ENCODE measurements around the gene PSMD1. TPM values are rescaled to one million over a fixed set of nuclear protein-coding genes. Genes with fewer than 3 reads are reported as not detected.

The PSMD1 gene
- total RNA-seq, 2 experiments from 2014 or later: 27.9 to 31.3 TPM

DNA sequence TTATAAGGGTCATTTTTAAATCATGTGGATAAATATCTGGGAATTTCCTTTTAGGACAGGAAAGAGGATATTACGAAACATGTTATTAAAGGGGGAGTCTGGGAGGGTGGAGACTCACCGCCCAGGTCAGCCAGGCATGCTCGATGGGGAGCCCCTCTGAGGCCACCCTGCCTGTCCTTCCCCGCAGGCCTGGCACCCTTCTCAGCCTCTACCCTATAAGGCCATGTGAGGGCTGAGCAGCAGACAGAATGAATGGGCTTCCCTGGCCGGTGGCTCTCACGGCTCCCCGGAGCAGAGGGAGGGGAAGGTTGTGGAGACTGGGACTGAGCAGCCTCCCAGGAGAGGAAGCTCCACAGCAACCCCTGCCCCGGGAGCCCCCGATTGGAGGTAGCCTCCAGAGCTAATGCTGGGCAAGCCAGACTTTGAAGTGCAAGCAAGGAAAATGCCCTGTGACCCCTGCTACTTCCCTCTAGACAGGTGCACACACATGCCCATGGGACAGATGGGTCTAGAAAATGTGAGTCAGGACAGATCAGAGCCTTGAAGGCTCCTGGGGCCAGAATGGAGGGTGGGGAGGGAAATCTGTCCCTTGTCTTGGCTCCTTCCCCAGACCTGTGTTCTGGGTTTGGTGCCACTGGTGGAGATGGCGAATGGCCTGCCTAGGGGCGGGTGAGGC, 128.5 kb downstream of the PSMD1 start:
- Mint-ChIP-seq H3K27ac (no peak overlapping the region), H3K27me3 (peaks cover 18% of the 10 kb centered on the region), H3K4me3 (no peak overlapping the region), H3K9me3 (no peaks in the 10 kb centered on the region), H3K4me1 (ENCODE audit: low read depth) (peaks cover 1% of the 10 kb centered on the region), H3K36me3 (ENCODE audit: low read depth) (no peaks in the 10 kb centered on the region)
- Histone ChIP-seq H3K9me3 (ENCODE audit: control insufficient read depth in 1 of 2, insufficient read depth in 1 of 2, low read length in 2 of 2) (peaks cover 0 to under 1% of the 10 kb centered on the region in 2 experiments), H3K27me3 (ENCODE audit: control insufficient read depth in 1 of 2, insufficient read depth in 2 of 2, low read length in 2 of 2) (peaks cover 8 to 19% of the 10 kb centered on the region in 2 experiments), H3K27ac (ENCODE audit: low read depth in 1 of 2, low read length in 2 of 2) (no peak overlapping the region), H3K4me3 (ENCODE audit: low read length) (no peak overlapping the region), H3K4me1 (ENCODE audit: insufficient read depth, low read length) (no peaks in the 10 kb centered on the region), H3K36me3 (ENCODE audit: insufficient read depth, low read length) (no peaks in the 10 kb centered on the region)
- ChIA-PET CTCF (no interaction called here), POLR2A (no interaction called here)
- DNase-seq (no peak), ATAC-seq (ENCODE audit: poor library complexity) (no peak)
- TF ChIP-seq CTCF (IDR thresholded peaks at IDR 0.05): no peak
- intact Hi-C loops (cut with DNase I, micrococcal nuclease): no loop called here

GRCh38 chr2:231185886-231186285, 129.2 kb downstream of the PSMD1 start:
- peaks cover 1% of the 10 kb centered on the region for H3K4me1 ChIP-seq (ENCODE audit: insufficient read depth, low read length)
- Mint-ChIP-seq H3K27ac (no peak overlapping the region), H3K27me3 (peaks cover 18% of the 10 kb centered on the region), H3K36me3 (ENCODE audit: low read depth) (no peaks in the 10 kb centered on the region), H3K9me3 (no peaks in the 10 kb centered on the region), H3K4me3 (no peak overlapping the region), H3K4me1 (ENCODE audit: low read depth) (no peaks in the 10 kb centered on the region)
- H3K4me3 ChIP-seq (ENCODE audit: low read length): no peak overlapping the region
- POLR2A ChIA-PET: no interaction called here
- no peak overlapping the region for H3K27ac ChIP-seq (ENCODE audit: low read depth in 1 of 2, low read length in 2 of 2)
- intact Hi-C loops (cut with DNase I, micrococcal nuclease): no loop called here
- CTCF ChIA-PET: no interaction called here
- no peak for TF ChIP-seq CTCF (IDR thresholded peaks at IDR 0.05)
- H3K36me3 ChIP-seq (ENCODE audit: insufficient read depth, low read length): no peaks in the 10 kb centered on the region
- H3K27me3 ChIP-seq (ENCODE audit: control insufficient read depth in 1 of 2, insufficient read depth in 2 of 2, low read length in 2 of 2): peaks cover 14 to 23% of the 10 kb centered on the region in 2 experiments
- peaks cover 0 to 6% of the 10 kb centered on the region in 2 experiments for H3K9me3 ChIP-seq (ENCODE audit: control insufficient read depth in 1 of 2, insufficient read depth in 1 of 2, low read length in 2 of 2)
- DNase-seq (no peak), ATAC-seq (ENCODE audit: poor library complexity) (no peak)

DNA sequence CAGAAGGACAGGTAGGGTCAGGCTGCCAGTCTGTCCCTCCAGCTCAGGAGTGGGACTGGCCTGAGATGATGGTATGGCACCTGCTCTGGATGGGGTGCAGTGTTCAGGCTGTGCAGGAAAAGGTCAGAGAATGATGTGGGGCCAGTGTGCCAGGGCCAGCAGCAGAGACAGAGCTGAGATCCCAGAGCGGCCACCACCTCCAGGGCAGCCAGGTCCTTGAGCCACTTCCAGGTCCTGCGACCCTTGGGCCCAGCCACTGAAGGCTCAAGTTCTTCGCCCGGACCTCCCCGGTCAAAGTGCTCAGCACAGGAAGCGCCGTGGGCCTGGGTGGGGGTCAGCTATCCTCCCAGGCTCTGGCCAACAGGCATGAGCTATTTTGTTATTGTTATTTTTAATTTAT, 129.7 kb downstream of the PSMD1 start:
- TF ChIP-seq CTCF (IDR thresholded peaks at IDR 0.05): no peak
- ChIA-PET CTCF (no interaction called here), POLR2A (no interaction called here)
- Histone ChIP-seq H3K4me1 (ENCODE audit: insufficient read depth, low read length) (peaks cover 2% of the 10 kb centered on the region), H3K4me3 (ENCODE audit: low read length) (no peak overlapping the region), H3K9me3 (ENCODE audit: control insufficient read depth in 1 of 2, insufficient read depth in 1 of 2, low read length in 2 of 2) (peaks cover 0 to 6% of the 10 kb centered on the region in 2 experiments), H3K27ac (ENCODE audit: low read depth in 1 of 2, low read length in 2 of 2) (no peak overlapping the region), H3K27me3 (ENCODE audit: control insufficient read depth in 1 of 2, insufficient read depth in 2 of 2, low read length in 2 of 2) (peaks cover 15 to 23% of the 10 kb centered on the region in 2 experiments), H3K36me3 (ENCODE audit: insufficient read depth, low read length) (no peaks in the 10 kb centered on the region)
- peaks cover 18% of the 10 kb centered on the region for H3K27me3 Mint-ChIP-seq
- H3K4me3 Mint-ChIP-seq: no peak overlapping the region
- no peaks in the 10 kb centered on the region for H3K36me3 Mint-ChIP-seq (ENCODE audit: low read depth)
- ATAC-seq (ENCODE audit: poor library complexity) (no peak), DNase-seq (no peak)
- no peaks in the 10 kb centered on the region for H3K9me3 Mint-ChIP-seq
- no peak overlapping the region for H3K27ac Mint-ChIP-seq
- H3K4me1 Mint-ChIP-seq (ENCODE audit: low read depth): no peaks in the 10 kb centered on the region
- intact Hi-C loops (cut with DNase I, micrococcal nuclease): no loop called here

All from CD4-positive, alpha-beta T cell (primary cell).